NB4 (cell line): ENCODE data around the gene PARD6B.

Experiments used
- DNase-seq: peaks from one replicate; pipeline ENCODE4 v3.0.0; 2010; ENCODE audit warnings: low read depth
- H3K4me3 ChIP-seq: one replicate; pipeline ENCODE4 v1.5.1; 2011; ENCODE audit warnings: mild to moderate bottlenecking, low read depth, low read length, moderate library complexity
- CTCF ChIP-seq: IDR thresholded peaks from one replicate; pipeline ENCODE4 v1.5.1; 2012; ENCODE audit warnings: low read depth, low read length
- MAX ChIP-seq: IDR thresholded peaks from 2 replicates; pipeline ENCODE4 v1.6.1; 2011; ENCODE audit warnings: low read depth, low read length
- MYC ChIP-seq: IDR thresholded peaks from 2 replicates; pipeline ENCODE4 v1.6.1; 2011; ENCODE audit warnings: low read depth, low read length
- POLR2A ChIP-seq: IDR thresholded peaks from 2 replicates; pipeline ENCODE4 v1.6.1; 2011; ENCODE audit warnings: mild to moderate bottlenecking; ENCODE audit not compliant: insufficient read length; ENCODE audit errors: extremely low read depth

The PARD6B gene

GRCh38 chr20:50750145-50750671 lies 18.8 kb downstream of the PARD6B start:
- TF ChIP-seq MYC, result no peak
- no peak for TF ChIP-seq CTCF
- no peak for TF ChIP-seq MAX
- no peak for TF ChIP-seq POLR2A
- no peak overlapping the region for H3K4me3 ChIP-seq
- no peak for DNase-seq

- no peak overlapping the region for H3K4me3 ChIP-seq
- DNase-seq, result no peak
- TF ChIP-seq CTCF (no peak), MYC (no peak), POLR2A (no peak), MAX (no peak)
Measured at GRCh38 chr20:50753152-50753551, 21.8 kb downstream of the PARD6B start.

- no peak for TF ChIP-seq CTCF
- no peak for TF ChIP-seq POLR2A
- no peak for TF ChIP-seq MYC
- no peak for DNase-seq
- H3K4me3 ChIP-seq, result no peak overlapping the region
Measured at GRCh38 chr20:50754420-50754819, 23.0 kb downstream of the PARD6B start.

GRCh38 chr20:50756447-50756846 lies 25.1 kb downstream of the PARD6B start:
- TF ChIP-seq MAX, result no peak
- no peak for TF ChIP-seq POLR2A
- no peak for TF ChIP-seq MYC
- no peak for TF ChIP-seq CTCF
- DNase-seq, result no peak
- H3K4me3 ChIP-seq, result no peak overlapping the region

GRCh38 chr20:50758469-50758868 lies 27.1 kb downstream of the PARD6B start:
- no peak overlapping the region for H3K4me3 ChIP-seq
- no peak for DNase-seq
- TF ChIP-seq MYC (no peak), MAX (no peak), CTCF (no peak), POLR2A (no peak)

GRCh38 chr20:50758992-50759391 lies 27.6 kb downstream of the PARD6B start:
- DNase-seq, result no peak
- TF ChIP-seq MAX (no peak), CTCF (no peak), MYC (no peak), POLR2A (no peak)

More at GRCh38 chr20:50758992-50759391, 27.6 kb downstream of the PARD6B start:
- no peak overlapping the region for H3K4me3 ChIP-seq
